A549 (cell line): Measurements from ENCODE around the gene POLR2H. TPM values are rescaled to one million over a fixed set of nuclear protein-coding genes. Genes with fewer than 3 reads are reported as not detected.

Experiments used
- ATAC-seq, 2 experiments: fragments of 200-7000 bp in 1 of 2; fragments of >200 bp in 1 of 2; cut with Nextera tagmentation in 1 of 2; cut with Tn5 transposase in 1 of 2; 3 replicates each; pipeline versions ENCODE4 v1.8.0 to v1.9.1; 2018 to 2020; ENCODE audit warnings: mild to moderate bottlenecking in 1 of 2, moderate library complexity in 1 of 2
- CTCF ChIA-PET: fragments of 300-600 bp; sonication (Branson Sonifier 250); formaldehyde crosslinking; extraction: SDS; loops from one replicate; lab custom pipeline; 2021; ENCODE audit warnings: antibody characterized with exemption, inconsistent platforms; lab: Yijun Ruan, JAX
- POLR2A ChIA-PET: fragments of 350-600 bp; formaldehyde crosslinking; extraction: SDS; loops from one replicate; lab custom pipeline; 2021; ENCODE audit warnings: antibody characterized with exemption, inconsistent platforms; lab: Yijun Ruan, JAX
- DNase-seq, 2 experiments: peaks; one replicate each; pipeline versions ENCODE4 v3.0.0 to v3.0.0-alpha.2; 2011 to 2016; ENCODE audit warnings: low read depth in 1 of 2, low spot score in 1 of 2
- FAIRE-seq: peaks from 2 replicates; lab custom pipeline; 2011; peaks lifted over from hg19 to GRCh38; lab: Jason Lieb, UNC
- H3K27ac ChIP-seq, 2 experiments: fragments of >200 bp; sonication (Bioruptor Twin); formaldehyde crosslinking; 3 replicates each; pipeline ENCODE4 v1.5.1; 2016 to 2017
- H3K4me1 ChIP-seq: fragments of >200 bp; sonication (Bioruptor Twin); formaldehyde crosslinking; 3 replicates; pipeline ENCODE4 v1.6.1; 2016
- H3K4me2 ChIP-seq: fragments of >200 bp; sonication (Bioruptor Twin); formaldehyde crosslinking; 3 replicates; pipeline ENCODE4 v1.6.1; 2016
- H3K4me3 ChIP-seq: fragments of >200 bp; sonication (Bioruptor Twin); formaldehyde crosslinking; 3 replicates; pipeline ENCODE4 v1.5.1; 2016
- H3K9me3 ChIP-seq: fragments of >200 bp; sonication (Bioruptor Twin); formaldehyde crosslinking; 3 replicates; pipeline ENCODE4 v1.6.1; 2016
- CEBPB ChIP-seq, 2 experiments: fragments of >200 bp in 1 of 2; sonication (Bioruptor Twin) in 1 of 2; formaldehyde crosslinking in 1 of 2; IDR thresholded peaks; 2 replicates each; pipeline ENCODE4 v1.6.1; 2012 to 2016
- EHF ChIP-seq: fragments of 250-450 bp; sonication (Bioruptor Pico); IDR thresholded peaks from 2 replicates; pipeline ENCODE4 v1.5.0; 2020; ENCODE audit warnings: mild to moderate bottlenecking
- ESRRA ChIP-seq: fragments of 150-350 bp; IDR thresholded peaks from 2 replicates; pipeline ENCODE4 v1.6.1; 2014; ENCODE audit warnings: mild to moderate bottlenecking, low read length, borderline replicate concordance
- FOXS1 ChIP-seq: fragments of 250-450 bp; sonication (Bioruptor Pico); IDR thresholded peaks from 2 replicates; pipeline ENCODE4 v1.5.0; 2020; ENCODE audit warnings: mild to moderate bottlenecking, moderate library complexity
- NPAS2 ChIP-seq: fragments of 250-450 bp; sonication (Bioruptor Pico); IDR thresholded peaks from 2 replicates; pipeline ENCODE4 v1.8.0; 2022; ENCODE audit warnings: mild to moderate bottlenecking, moderate library complexity, borderline replicate concordance
- RAD21 ChIP-seq, 2 experiments: fragments of >200 bp in 1 of 2; sonication (Bioruptor Twin) in 1 of 2; formaldehyde crosslinking in 1 of 2; IDR thresholded peaks in 1 of 2; conservative IDR thresholded peaks in 1 of 2; 2 replicates in 1 of 2; 3 replicates in 1 of 2; pipeline ENCODE4 v1.6.1; 2012 to 2018; ENCODE audit warnings: inconsistent platforms in 1 of 2
- RFX5 ChIP-seq: fragments of 450-650 bp; IDR thresholded peaks from 2 replicates; pipeline ENCODE4 v1.7.1; 2014; ENCODE audit warnings: antibody characterized with exemption, mild to moderate bottlenecking, moderate library complexity
- SMC3 ChIP-seq: fragments of >200 bp; sonication (Bioruptor Twin); formaldehyde crosslinking; IDR thresholded peaks from 3 replicates; pipeline ENCODE4 v1.6.1; 2018; ENCODE audit warnings: inconsistent platforms
- SREBF2 ChIP-seq: fragments of 450-650 bp; IDR thresholded peaks from 2 replicates; pipeline ENCODE4 v1.6.1; 2014; ENCODE audit warnings: mild to moderate bottlenecking, moderate library complexity
- TFCP2L1 ChIP-seq: fragments of 250-450 bp; sonication (Bioruptor Pico); IDR thresholded peaks from 2 replicates; pipeline ENCODE4 v1.5.0; 2021; ENCODE audit warnings: mild to moderate bottlenecking
- ZSCAN20 ChIP-seq: fragments of 250-450 bp; sonication (Bioruptor Pico); IDR thresholded peaks from 2 replicates; pipeline ENCODE4 v1.8.0; 2022; ENCODE audit warnings: mild to moderate bottlenecking, moderate library complexity
- WGBS: methylation state at CpG from one replicate; pipeline ENCODE4 v1.1.6; 2017; ENCODE audit errors: missing lambda C conversion rate; 5-methylcytosine and 5-hydroxymethylcytosine counted together
- polyA plus RNA-seq, 4 experiments: library from polyadenylated mRNA; depleted of rRNA in 3 of 4; stranded (reverse); fragments of >200 nt; fragmentation: RNase III in 1 of 4; extraction: RNeasy Plus Mini Kit Qiagen cat#74134 plus additional on column Dnase treatment in 1 of 4; gene quantifications; 2 replicates in 3 of 4; 3 replicates in 1 of 4; pipeline ENCODE4 v1.2.3, GENCODE V29; 2011 to 2017
- TF ChIP-seq, protein P1 (sequence below): fragments of 250-450 bp; sonication (Bioruptor Pico); IDR thresholded peaks from 2 replicates; pipeline ENCODE4 v1.5.0; 2020; ENCODE audit warnings: low read depth, mild to moderate bottlenecking, moderate library complexity
- TF ChIP-seq, protein P2 (sequence below): IDR thresholded peaks from 2 replicates; pipeline ENCODE4 v1.6.1; 2012
- TF ChIP-seq, protein P3 (sequence below): fragments of 200-600 bp; sonication (generic); IDR thresholded peaks from 2 replicates; pipeline ENCODE4 v1.6.1; 2016; ENCODE audit warnings: antibody characterized with exemption, mild to moderate bottlenecking, moderate library complexity
- TF ChIP-seq, protein P4 (sequence below): fragments of 450-650 bp; IDR thresholded peaks from 2 replicates; pipeline ENCODE4 v1.6.1; 2014; ENCODE audit warnings: antibody characterized with exemption

The POLR2H gene
- polyA plus RNA-seq, 2 of the 4 experiments (the other 2 are of a cell fraction) = 104 to 127 TPM

DNA sequence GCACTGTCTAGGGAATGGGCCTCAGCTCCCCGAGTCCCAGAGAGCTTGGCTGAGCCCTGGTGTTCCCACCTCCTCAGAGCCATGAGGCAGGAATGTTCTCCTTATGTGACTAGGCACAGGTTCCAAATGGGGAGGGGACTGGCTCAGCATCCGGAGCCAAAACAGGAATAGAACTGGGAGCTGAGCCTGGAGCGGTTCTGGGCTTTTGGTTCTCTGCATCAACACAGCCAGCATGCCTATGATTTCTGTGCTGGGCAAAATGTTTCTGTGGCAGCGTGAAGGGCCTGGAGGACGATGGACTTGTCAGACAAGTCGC, 24.2 kb upstream of the POLR2H start, which contains the start of gene FAM131A:
FAM131A (plus strand) TSS at position 202 of the 316 bp plus-strand sequence; CDS start at position 233, 31 bp downstream.
- Histone ChIP-seq H3K27ac (peak within 1 kb of the TSS; percentile 94 to 97), H3K4me3 (peak within 1 kb of the TSS; percentile 91), H3K4me2 (peak within 1 kb of the TSS; percentile 96), H3K9me3 (no peaks in the 10 kb centered on the region), H3K4me1 (peaks cover 37% of the 10 kb centered on the region; the same call in 2 of the 3 replicates)
- no peak for FAIRE-seq
- CTCF ChIA-PET = interaction anchor here (1.0 to 2.6 kb wide), 5 partner anchors 12 to 32 kb away, joined by 3 to 9 read pairs (median 4); no protein-coding TSS in a partner anchor
- ATAC-seq = no peak
- POLR2A ChIA-PET = no interaction called here
- DNase-seq = no peak
- no peak for TF ChIP-seq ZSCAN20 (CRISPR knock-in tag)
- WGBS = 94% methylated on average over 6 of the region's 6 CpGs

DNA sequence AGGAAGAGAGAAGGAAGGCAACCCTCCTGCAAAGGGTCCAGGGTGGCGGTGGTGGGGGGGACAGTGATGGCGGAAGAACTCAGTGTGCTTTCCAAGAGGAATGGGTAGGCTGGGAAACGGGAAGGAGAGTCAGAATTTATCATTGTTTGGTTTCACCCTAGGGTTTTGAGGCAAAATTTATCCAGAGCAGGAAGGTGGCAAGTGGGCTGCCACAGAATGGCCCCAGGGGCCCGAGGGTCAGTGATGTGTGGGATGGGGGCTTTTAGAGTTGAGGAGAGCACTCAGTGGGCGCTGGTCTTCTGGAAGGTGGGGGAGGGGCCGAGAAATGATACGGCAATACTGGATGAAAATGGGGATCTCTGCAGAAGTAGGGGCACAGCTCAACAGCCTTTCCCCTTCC, 23.5 kb upstream of the POLR2H start:
- Histone ChIP-seq H3K4me3 (no peak overlapping the region), H3K9me3 (no peaks in the 10 kb centered on the region)
- DNase-seq (no peak), ATAC-seq (no peak)
- POLR2A ChIA-PET = no interaction called here
- TF ChIP-seq EHF (CRISPR knock-in tag) (no peak), SREBF2 (no peak), ESRRA (no peak), SMC3 (no peak), FOXS1 (CRISPR knock-in tag) (no peak), RAD21 (conservative IDR thresholded peaks at IDR 0.05 in 1 of 2, IDR thresholded peaks at IDR 0.05 in 1 of 2) (no peak), ZSCAN20 (CRISPR knock-in tag) (no peak), TFCP2L1 (CRISPR knock-in tag) (no peak), CEBPB (IDR thresholded peaks at IDR 0.05) (no peak), RFX5 (no peak)
- TF ChIP-seq, protein P1, sequence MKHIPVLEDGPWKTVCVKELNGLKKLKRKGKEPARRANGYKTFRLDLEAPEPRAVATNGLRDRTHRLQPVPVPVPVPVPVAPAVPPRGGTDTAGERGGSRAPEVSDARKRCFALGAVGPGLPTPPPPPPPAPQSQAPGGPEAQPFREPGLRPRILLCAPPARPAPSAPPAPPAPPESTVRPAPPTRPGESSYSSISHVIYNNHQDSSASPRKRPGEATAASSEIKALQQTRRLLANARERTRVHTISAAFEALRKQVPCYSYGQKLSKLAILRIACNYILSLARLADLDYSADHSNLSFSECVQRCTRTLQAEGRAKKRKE = no peak
- TF ChIP-seq, protein P2, sequence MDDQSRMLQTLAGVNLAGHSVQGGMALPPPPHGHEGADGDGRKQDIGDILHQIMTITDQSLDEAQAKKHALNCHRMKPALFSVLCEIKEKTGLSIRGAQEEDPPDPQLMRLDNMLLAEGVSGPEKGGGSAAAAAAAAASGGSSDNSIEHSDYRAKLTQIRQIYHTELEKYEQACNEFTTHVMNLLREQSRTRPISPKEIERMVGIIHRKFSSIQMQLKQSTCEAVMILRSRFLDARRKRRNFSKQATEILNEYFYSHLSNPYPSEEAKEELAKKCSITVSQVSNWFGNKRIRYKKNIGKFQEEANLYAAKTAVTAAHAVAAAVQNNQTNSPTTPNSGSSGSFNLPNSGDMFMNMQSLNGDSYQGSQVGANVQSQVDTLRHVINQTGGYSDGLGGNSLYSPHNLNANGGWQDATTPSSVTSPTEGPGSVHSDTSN = no peak
- TF ChIP-seq, all 56 proteins: peak for 0
- CTCF ChIA-PET = interaction anchor here (1.0 to 2.6 kb wide), 4 partner anchors 11 to 32 kb away, joined by 3 to 9 read pairs (median 6); no protein-coding TSS in a partner anchor
- H3K27ac ChIP-seq = no peak overlapping the region
- no peak for FAIRE-seq
- 72% methylated on average over 7 of the region's 7 CpGs for WGBS
- H3K4me1 ChIP-seq = peaks cover 34% of the 10 kb centered on the region; the same call in 2 of the 3 replicates
- no peak overlapping the region for H3K4me2 ChIP-seq

DNA sequence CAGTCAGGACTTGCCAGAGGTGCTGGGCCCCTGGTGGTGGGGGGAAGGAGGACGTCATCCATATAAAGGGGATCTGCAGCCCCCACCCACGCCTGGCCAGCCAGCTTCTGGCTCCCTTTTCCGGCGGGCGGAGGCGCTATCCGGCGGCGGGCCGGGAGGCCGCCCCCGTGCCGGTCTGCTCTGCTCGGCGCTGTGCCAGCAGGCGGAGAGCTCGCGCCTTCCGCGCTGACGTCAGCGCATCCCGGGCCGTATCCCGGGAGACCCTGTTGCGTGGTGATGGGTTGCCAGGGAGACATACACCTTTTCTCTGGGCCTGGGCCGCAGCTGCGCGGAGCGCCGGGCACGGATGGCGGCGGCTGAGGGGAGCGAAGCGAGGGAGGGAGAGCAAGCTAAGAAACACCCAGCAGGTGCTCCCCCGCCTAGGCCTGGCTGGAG, 23.0 kb upstream of the POLR2H start:
- no peak overlapping the region for H3K27ac ChIP-seq

More for the DNA sequence above, 23.0 kb upstream of the POLR2H start:
- ChIA-PET CTCF (interaction anchor here (0.9 to 2.6 kb wide), 2 partner anchors 10 to 17 kb away, joined by 7 to 9 read pairs; no protein-coding TSS in a partner anchor), POLR2A (no interaction called here)
- DNase-seq (no peak), ATAC-seq (no peak), FAIRE-seq (no peak)
- Histone ChIP-seq H3K4me2 (no peak overlapping the region), H3K4me1 (peaks cover 28% of the 10 kb centered on the region; the same call in 2 of the 3 replicates), H3K9me3 (no peaks in the 10 kb centered on the region), H3K4me3 (no peak overlapping the region)
- 99% methylated on average over 15 of the region's 37 CpGs for WGBS
- TF ChIP-seq, protein P3, sequence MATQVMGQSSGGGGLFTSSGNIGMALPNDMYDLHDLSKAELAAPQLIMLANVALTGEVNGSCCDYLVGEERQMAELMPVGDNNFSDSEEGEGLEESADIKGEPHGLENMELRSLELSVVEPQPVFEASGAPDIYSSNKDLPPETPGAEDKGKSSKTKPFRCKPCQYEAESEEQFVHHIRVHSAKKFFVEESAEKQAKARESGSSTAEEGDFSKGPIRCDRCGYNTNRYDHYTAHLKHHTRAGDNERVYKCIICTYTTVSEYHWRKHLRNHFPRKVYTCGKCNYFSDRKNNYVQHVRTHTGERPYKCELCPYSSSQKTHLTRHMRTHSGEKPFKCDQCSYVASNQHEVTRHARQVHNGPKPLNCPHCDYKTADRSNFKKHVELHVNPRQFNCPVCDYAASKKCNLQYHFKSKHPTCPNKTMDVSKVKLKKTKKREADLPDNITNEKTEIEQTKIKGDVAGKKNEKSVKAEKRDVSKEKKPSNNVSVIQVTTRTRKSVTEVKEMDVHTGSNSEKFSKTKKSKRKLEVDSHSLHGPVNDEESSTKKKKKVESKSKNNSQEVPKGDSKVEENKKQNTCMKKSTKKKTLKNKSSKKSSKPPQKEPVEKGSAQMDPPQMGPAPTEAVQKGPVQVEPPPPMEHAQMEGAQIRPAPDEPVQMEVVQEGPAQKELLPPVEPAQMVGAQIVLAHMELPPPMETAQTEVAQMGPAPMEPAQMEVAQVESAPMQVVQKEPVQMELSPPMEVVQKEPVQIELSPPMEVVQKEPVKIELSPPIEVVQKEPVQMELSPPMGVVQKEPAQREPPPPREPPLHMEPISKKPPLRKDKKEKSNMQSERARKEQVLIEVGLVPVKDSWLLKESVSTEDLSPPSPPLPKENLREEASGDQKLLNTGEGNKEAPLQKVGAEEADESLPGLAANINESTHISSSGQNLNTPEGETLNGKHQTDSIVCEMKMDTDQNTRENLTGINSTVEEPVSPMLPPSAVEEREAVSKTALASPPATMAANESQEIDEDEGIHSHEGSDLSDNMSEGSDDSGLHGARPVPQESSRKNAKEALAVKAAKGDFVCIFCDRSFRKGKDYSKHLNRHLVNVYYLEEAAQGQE = no peak
- no peak for TF ChIP-seq RAD21 (conservative IDR thresholded peaks at IDR 0.05 in 1 of 2, IDR thresholded peaks at IDR 0.05 in 1 of 2)
- no peak for TF ChIP-seq NPAS2 (CRISPR knock-in tag)
- TF ChIP-seq, protein P4, sequence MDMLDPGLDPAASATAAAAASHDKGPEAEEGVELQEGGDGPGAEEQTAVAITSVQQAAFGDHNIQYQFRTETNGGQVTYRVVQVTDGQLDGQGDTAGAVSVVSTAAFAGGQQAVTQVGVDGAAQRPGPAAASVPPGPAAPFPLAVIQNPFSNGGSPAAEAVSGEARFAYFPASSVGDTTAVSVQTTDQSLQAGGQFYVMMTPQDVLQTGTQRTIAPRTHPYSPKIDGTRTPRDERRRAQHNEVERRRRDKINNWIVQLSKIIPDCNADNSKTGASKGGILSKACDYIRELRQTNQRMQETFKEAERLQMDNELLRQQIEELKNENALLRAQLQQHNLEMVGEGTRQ = no peak
- TF ChIP-seq EHF (CRISPR knock-in tag) = no peak
